HCT116 (cell line): ENCODE measurements around the gene LBHD1. TPM values are rescaled to one million over a fixed set of nuclear protein-coding genes. Genes with fewer than 3 reads are reported as not detected.
A peak's percentile ranks its signal among the peaks of the same experiment; 100 is the strongest.

Source experiments
- ATAC-seq: fragments of 200-7000 bp; cut with Tn5 transposase; 2 replicates; pipeline ENCODE4 v1.9.1; 2020; ENCODE audit warnings: mild to moderate bottlenecking, moderate library complexity
- BruUV-seq: library from RNA; stranded (reverse); fragments of 400-500 nt; replicated peaks from 2 replicates; lab custom pipeline; 2021; lab: Mats Ljungman, UMichigan
- CTCF ChIA-PET: fragments of 300-600 bp; sonication (Branson Sonifier 250); formaldehyde crosslinking; loops from one replicate; lab custom pipeline; 2021; ENCODE audit warnings: antibody characterized with exemption; lab: Charles Lee
- POLR2A ChIA-PET: fragments of 300-600, 350-600 bp; sonication (Branson Sonifier 250); formaldehyde crosslinking; loops from one replicate; lab custom pipeline; 2021; ENCODE audit warnings: antibody characterized with exemption; lab: Charles Lee
- RAD21 ChIA-PET, 2 experiments: fragments of 300-600 bp; sonication (Branson Sonifier 250); formaldehyde crosslinking; loops; one replicate each; lab custom pipeline; 2023; ENCODE audit warnings: low total read pairs in 2 of 2; ENCODE audit not compliant: uncharacterized antibody in 2 of 2, unreplicated experiment in 2 of 2, low non-redundant PET in 1 of 2; lab: Charles Lee
- DNase-seq: peaks from one replicate; pipeline ENCODE4 v3.0.0-alpha.2; 2010; ENCODE audit warnings: low read depth, low spot score
- H2AFZ ChIP-seq: fragments of 200-600 bp; shearing (Covaris generic), sonication (generic); 2 replicates; pipeline ENCODE4 v1.6.1; 2017; ENCODE audit warnings: low read depth, mixed run types, mixed read lengths, antibody characterized with exemption, low read length; ENCODE audit not compliant: poor library complexity, severe bottlenecking
- H3K27ac ChIP-seq: 2 replicates; pipeline ENCODE4 v1.5.1; 2012; ENCODE audit warnings: low read depth, low read length
- H3K27me3 ChIP-seq: fragments of 200-600 bp; sonication (generic); 2 replicates; pipeline ENCODE4 v1.6.1; 2016; ENCODE audit warnings: mixed run types, low read length, mixed read lengths; ENCODE audit not compliant: insufficient read depth
- H3K36me3 ChIP-seq, 2 experiments: fragments of 200-500 bp in 1 of 2; fragments of 200-600 bp in 1 of 2; sonication (Bioruptor generic) in 1 of 2; sonication (generic) in 1 of 2; 2 replicates each; pipeline versions ENCODE4 v1.5.1 to v1.6.1; 2014 to 2016; ENCODE audit warnings: low read length in 2 of 2, inconsistent platforms in 1 of 2, mixed read lengths in 1 of 2, mixed run types in 1 of 2; ENCODE audit not compliant: insufficient read depth in 2 of 2, control insufficient read depth in 1 of 2
- H3K4me1 ChIP-seq, 2 experiments: fragments of 200-600 bp in 1 of 2; sonication (generic) in 1 of 2; 2 replicates each; pipeline versions ENCODE4 v1.5.1 to v1.6.1; 2012 to 2017; ENCODE audit warnings: low read length in 2 of 2, inconsistent platforms in 1 of 2, mild to moderate bottlenecking in 1 of 2, mixed read lengths in 1 of 2, mixed run types in 1 of 2, moderate library complexity in 1 of 2; ENCODE audit not compliant: insufficient read depth in 2 of 2, control insufficient read depth in 1 of 2
- H3K4me2 ChIP-seq: fragments of 200-600 bp; sonication (generic); 2 replicates; pipeline ENCODE4 v1.6.1; 2017; ENCODE audit warnings: mixed run types, low read length, mixed read lengths
- H3K4me3 ChIP-seq, 2 experiments: fragments of 200-600 bp in 1 of 2; sonication (generic) in 1 of 2; replicated peaks in 1 of 2; 2 replicates each; pipeline ENCODE4 v1.5.1; 2011 to 2016; ENCODE audit warnings: low read length in 2 of 2, control low read depth in 1 of 2, low read depth in 1 of 2, mild to moderate bottlenecking in 1 of 2, mixed read lengths in 1 of 2, mixed run types in 1 of 2
- H3K79me2 ChIP-seq: fragments of 200-600 bp; sonication (generic); 2 replicates; pipeline ENCODE4 v1.6.1; 2017; ENCODE audit warnings: mild to moderate bottlenecking, mixed run types, low read length, moderate library complexity, mixed read lengths; ENCODE audit not compliant: insufficient read depth
- H3K9ac ChIP-seq: fragments of 200-600 bp; sonication (generic); 2 replicates; pipeline ENCODE4 v1.6.1; 2016; ENCODE audit warnings: low read length, mixed read lengths
- H3K9me2 ChIP-seq: fragments of 200-600 bp; sonication (generic), shearing (Covaris generic); 2 replicates; pipeline ENCODE4 v1.6.1; 2017; ENCODE audit warnings: mixed run types, mild to moderate bottlenecking, moderate library complexity; ENCODE audit not compliant: insufficient read depth
- H3K9me3 ChIP-seq, 2 experiments: fragments of 200-500 bp in 1 of 2; fragments of 200-600 bp in 1 of 2; sonication (Bioruptor generic) in 1 of 2; sonication (generic) in 1 of 2; 2 replicates each; pipeline ENCODE4 v1.6.1; 2014 to 2017; ENCODE audit warnings: low read length in 2 of 2, mixed read lengths in 2 of 2, inconsistent platforms in 1 of 2, low read depth in 1 of 2, mild to moderate bottlenecking in 1 of 2, mixed run types in 1 of 2, moderate library complexity in 1 of 2; ENCODE audit not compliant: control insufficient read depth in 1 of 2, insufficient read depth in 1 of 2
- H4K20me1 ChIP-seq: fragments of 200-600 bp; sonication (generic), shearing (Covaris generic); 2 replicates; pipeline ENCODE4 v1.6.1; 2017; ENCODE audit warnings: mixed run types, mild to moderate bottlenecking, moderate library complexity; ENCODE audit not compliant: insufficient read depth
- EGR1 ChIP-seq: IDR thresholded peaks from 2 replicates; pipeline ENCODE4 v1.6.1; 2012; ENCODE audit warnings: low read depth
- FOSL1 ChIP-seq: IDR thresholded peaks from 2 replicates; pipeline ENCODE4 v1.6.1; 2012; ENCODE audit warnings: low read depth
- JUND ChIP-seq: IDR thresholded peaks from 2 replicates; pipeline ENCODE4 v1.6.1; 2012
- POLR2A ChIP-seq: IDR thresholded peaks from 2 replicates; pipeline ENCODE4 v1.7.0; 2011; ENCODE audit warnings: borderline replicate concordance; ENCODE audit not compliant: insufficient read depth, insufficient read length; ENCODE audit errors: extremely low read depth
- POLR2AphosphoS5 ChIP-seq: IDR thresholded peaks from 2 replicates; pipeline ENCODE4 v1.6.1; 2011; ENCODE audit warnings: mild to moderate bottlenecking, low read depth, low read length, moderate library complexity
- SIN3A ChIP-seq: IDR thresholded peaks from 2 replicates; pipeline ENCODE4 v1.6.1; 2012; ENCODE audit warnings: low read depth
- SP1 ChIP-seq: IDR thresholded peaks from 2 replicates; pipeline ENCODE4 v1.6.1; 2012; ENCODE audit warnings: low read depth
- TCF7L2 ChIP-seq: IDR thresholded peaks from 2 replicates; pipeline ENCODE4 v1.7.0; 2011; ENCODE audit warnings: borderline replicate concordance, inconsistent platforms; ENCODE audit not compliant: insufficient read depth, insufficient read length; ENCODE audit errors: extremely low read depth
- YY1 ChIP-seq: IDR thresholded peaks from 2 replicates; pipeline ENCODE4 v1.6.1; 2011; ENCODE audit warnings: low read length, low read depth, moderate library complexity, mild to moderate bottlenecking; ENCODE audit not compliant: insufficient replicate concordance; ENCODE audit errors: extremely low read depth
- ZFX ChIP-seq: fragments of 450-650 bp; IDR thresholded peaks from 2 replicates; pipeline ENCODE4 v1.6.1; 2017
- intact Hi-C: fragments of 100-400 bp; cut with micrococcal nuclease; formaldehyde crosslinking; loops from 2 replicates; pipeline ENCODE4 v1.10.0; 2022
- total RNA-seq: library from RNA; stranded (reverse); gene quantifications from one replicate; pipeline ENCODE4 v1.2.1, GENCODE V29; 2021; ENCODE audit not compliant: unreplicated experiment
- TF ChIP-seq, protein P1 (sequence below): IDR thresholded peaks from 2 replicates; pipeline ENCODE4 v1.6.1; 2012

LBHD1 gene
- total RNA-seq, 1 experiment from 2014 or later: 14.7 TPM

DNA sequence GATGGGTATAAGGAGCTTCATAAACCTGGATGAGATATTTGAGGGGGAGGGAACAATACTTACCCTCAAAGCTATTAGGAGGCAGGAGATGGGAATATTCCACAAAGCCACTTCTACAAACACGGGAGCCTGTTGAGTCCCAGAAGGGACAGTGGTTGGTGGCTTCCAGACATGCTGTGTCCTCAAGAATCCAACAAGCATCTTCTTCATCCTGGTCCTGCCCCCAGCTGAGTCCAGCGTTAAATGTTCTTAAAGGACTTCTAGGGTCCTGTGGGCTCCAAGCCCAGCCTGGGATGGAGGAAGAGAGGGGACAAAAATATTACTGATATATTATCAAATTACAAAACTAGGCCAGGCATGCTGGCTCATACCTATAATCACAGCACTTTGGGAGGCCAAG lies 4.6 kb downstream of the LBHD1 start:
- H3K36me3 ChIP-seq: peaks cover 8 to 27% of the 10 kb centered on the region in 2 experiments; a peak in 3 of 4 replicates
- intact Hi-C loops: no loop called here
- H4K20me1 ChIP-seq: no peaks in the 10 kb centered on the region
- peak overlapping the region; percentile 98; the same call in 1 of the 2 replicates for H3K4me2 ChIP-seq
- H3K4me1 ChIP-seq: peaks cover 30 to 58% of the 10 kb centered on the region in 2 experiments; a peak in 3 of 4 replicates
- ChIA-PET RAD21 (interaction anchor here in 1 of 2 experiments (0.6 kb wide), 1 partner anchor 68 kb away, joined by 6 read pairs; no protein-coding TSS in a partner anchor), POLR2A (interaction anchor here (0.8 to 8.9 kb wide), 11 partner anchors 13 to 273 kb away, joined by 3 to 195 read pairs (median 4); partner anchors contain the start of genes B3GAT3, EEF1G, GANAB and HNRNPUL2), CTCF (interaction anchor here (1.0 to 1.4 kb wide), 2 partner anchors 119 to 273 kb away, joined by 3 to 4 read pairs; partner anchors contain the start of gene TMEM179B)
- peaks cover 79% of the 10 kb centered on the region for H3K79me2 ChIP-seq
- no peak overlapping the region for H2AFZ ChIP-seq
- no peak overlapping the region for H3K4me3 ChIP-seq
- no peaks in the 10 kb centered on the region for H3K9me2 ChIP-seq
- BruUV-seq: no TSS peak
- H3K27me3 ChIP-seq: no peaks in the 10 kb centered on the region
- no peak for DNase-seq
- TF ChIP-seq, protein P1, sequence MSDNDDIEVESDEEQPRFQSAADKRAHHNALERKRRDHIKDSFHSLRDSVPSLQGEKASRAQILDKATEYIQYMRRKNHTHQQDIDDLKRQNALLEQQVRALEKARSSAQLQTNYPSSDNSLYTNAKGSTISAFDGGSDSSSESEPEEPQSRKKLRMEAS: no peak
- no peak for TF ChIP-seq JUND
- no peak for TF ChIP-seq SIN3A
- peak; percentile 35; the same call in 1 of the 2 replicates for TF ChIP-seq POLR2AphosphoS5
- peak overlapping the region; percentile 100 for H3K9ac ChIP-seq
- no peaks in the 10 kb centered on the region for H3K9me3 ChIP-seq
- no peak for ATAC-seq
- H3K27ac ChIP-seq: peak overlapping the region; percentile 96

DNA sequence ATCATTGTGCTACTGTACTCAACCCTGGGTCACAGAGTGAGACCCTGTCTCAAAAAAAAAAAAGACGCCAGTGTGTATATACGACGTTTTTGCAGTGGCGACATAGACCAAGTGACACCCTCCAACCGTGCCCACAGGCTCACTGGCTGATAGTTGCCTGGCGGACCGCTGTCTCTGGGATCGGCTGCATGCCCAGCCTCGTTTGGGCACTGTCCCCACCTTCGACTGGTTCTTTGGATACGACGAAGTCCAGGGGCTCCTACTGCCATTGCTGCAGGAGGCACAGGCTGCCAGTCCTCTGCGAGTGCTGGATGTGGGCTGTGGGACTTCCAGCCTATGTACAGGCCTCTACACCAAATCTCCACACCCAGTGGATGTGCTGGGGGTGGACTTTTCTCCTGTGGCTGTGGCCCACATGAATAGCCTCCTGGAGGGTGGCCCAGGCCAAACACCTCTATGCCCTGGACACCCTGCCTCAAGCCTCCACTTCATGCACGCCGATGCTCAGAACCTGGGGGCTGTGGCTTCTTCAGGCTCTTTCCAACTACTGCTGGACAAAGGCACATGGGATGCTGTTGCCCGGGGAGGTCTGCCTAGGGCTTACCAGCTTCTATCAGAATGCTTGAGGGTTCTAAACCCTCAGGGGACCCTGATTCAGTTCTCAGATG lies 5.7 kb downstream of the LBHD1 start:
- H2AFZ ChIP-seq: no peak overlapping the region
- H3K27me3 ChIP-seq: no peaks in the 10 kb centered on the region
- TF ChIP-seq SP1: no peak
- TF ChIP-seq TCF7L2: no peak
- TF ChIP-seq JUND: no peak
- TF ChIP-seq ZFX: no peak
- peak; percentile 19 for TF ChIP-seq POLR2A
- no peak for TF ChIP-seq YY1
- TF ChIP-seq POLR2AphosphoS5: peak; percentile 42
- TF ChIP-seq EGR1: no peak
- TF ChIP-seq FOSL1: no peak
- no TSS peak for BruUV-seq
- H3K9me3 ChIP-seq: no peaks in the 10 kb centered on the region
- peak overlapping the region; percentile 98 for H3K4me2 ChIP-seq
- H3K79me2 ChIP-seq: peaks cover 68% of the 10 kb centered on the region
- RAD21 ChIA-PET: no interaction called here
- H3K36me3 ChIP-seq: peaks cover 11 to 32% of the 10 kb centered on the region in 2 experiments; a peak in 3 of 4 replicates
- POLR2A ChIA-PET: interaction anchor here (1.0 to 8.9 kb wide), 13 partner anchors 8 to 272 kb away, joined by 3 to 195 read pairs (median 6); partner anchors contain the start of genes B3GAT3, EEF1G, GANAB and INTS5
- peak overlapping the region; percentile 100 for H3K9ac ChIP-seq
- ATAC-seq (peak; percentile 2; the same call in 1 of the 2 replicates), DNase-seq (no peak)
- CTCF ChIA-PET: interaction anchor here (1.6 to 1.9 kb wide), 2 partner anchors 11 to 120 kb away, joined by 5 to 6 read pairs; no protein-coding TSS in a partner anchor
- H3K4me3 ChIP-seq: peak overlapping the region; percentile 99
- intact Hi-C loops: no loop called here
- no peaks in the 10 kb centered on the region for H4K20me1 ChIP-seq
- H3K4me1 ChIP-seq: peaks cover 30 to 54% of the 10 kb centered on the region in 2 experiments; a peak in 3 of 4 replicates
- H3K27ac ChIP-seq: peak overlapping the region; percentile 96
- H3K9me2 ChIP-seq: no peaks in the 10 kb centered on the region
